Measurements from ENCODE around the gene ACVRL1. TPM values are rescaled to one million over a fixed set of nuclear protein-coding genes. Genes with fewer than 3 reads are reported as not detected.
A peak's percentile ranks its signal among the peaks of the same experiment; 100 is the strongest.

Gene ACVRL1
- total and polyA plus RNA-seq, 9 of the 15 experiments (the other 6 are each of a cell fraction or from before 2014, with no cell fraction given) = 0.07 to 1.4 (median 0.30) TPM

DNA sequence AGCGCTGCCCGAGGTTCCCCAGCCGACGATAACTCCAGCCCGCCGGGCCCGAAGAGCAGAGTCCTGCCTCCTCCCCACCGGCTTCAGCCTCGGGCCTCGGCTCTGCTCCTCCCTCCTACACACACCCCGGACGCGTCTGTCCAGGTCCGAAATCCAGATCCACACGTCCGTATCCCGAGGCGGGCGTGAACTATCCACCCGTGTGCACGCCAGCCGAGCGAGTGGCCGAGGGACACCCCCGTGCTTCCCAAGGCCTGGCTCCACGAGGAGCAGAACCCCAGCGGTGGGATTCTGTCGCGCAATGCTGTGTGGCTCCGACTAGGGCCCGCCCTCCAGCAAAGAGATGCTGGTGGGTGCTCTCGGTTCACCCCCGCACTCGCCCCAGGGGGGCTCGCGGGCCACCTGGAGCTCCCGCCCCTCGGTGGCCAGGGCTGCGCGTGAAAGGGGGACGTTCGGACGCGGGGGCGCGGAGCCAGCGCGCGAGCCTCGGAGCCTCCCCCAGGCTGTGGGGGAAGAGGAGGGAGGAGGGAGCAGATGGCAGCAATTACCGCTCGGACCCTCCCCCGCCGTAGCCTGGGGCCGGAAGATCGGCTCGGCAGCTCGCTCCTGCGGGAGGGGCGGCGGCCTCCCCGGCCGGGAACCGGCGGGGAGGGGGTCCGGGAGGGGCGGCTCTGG lies 38.3 kb upstream of the ACVRL1 start (continued):
- TF ChIP-seq KLF16 (IDR thresholded peaks at IDR 0.05) (no peak), SREBF1 (IDR thresholded peaks at IDR 0.05; ENCODE audit: borderline replicate concordance, low read depth, low read length) (no peak), RREB1 (CRISPR knock-in tag; IDR thresholded peaks at IDR 0.05) (peak; percentile 55; the same call in 1 of the 2 replicates), ZNF212 (CRISPR knock-in tag; IDR thresholded peaks at IDR 0.05) (no peak), TFAP4 (CRISPR knock-in tag; IDR thresholded peaks at IDR 0.05; ENCODE audit: borderline replicate concordance) (0 out of 2 replicates have a peak, but pooled peaks have one; percentile 40), PURB (CRISPR knock-in tag; IDR thresholded peaks at IDR 0.05; ENCODE audit: low read depth) (no peak)
- TF ChIP-seq, protein P1, sequence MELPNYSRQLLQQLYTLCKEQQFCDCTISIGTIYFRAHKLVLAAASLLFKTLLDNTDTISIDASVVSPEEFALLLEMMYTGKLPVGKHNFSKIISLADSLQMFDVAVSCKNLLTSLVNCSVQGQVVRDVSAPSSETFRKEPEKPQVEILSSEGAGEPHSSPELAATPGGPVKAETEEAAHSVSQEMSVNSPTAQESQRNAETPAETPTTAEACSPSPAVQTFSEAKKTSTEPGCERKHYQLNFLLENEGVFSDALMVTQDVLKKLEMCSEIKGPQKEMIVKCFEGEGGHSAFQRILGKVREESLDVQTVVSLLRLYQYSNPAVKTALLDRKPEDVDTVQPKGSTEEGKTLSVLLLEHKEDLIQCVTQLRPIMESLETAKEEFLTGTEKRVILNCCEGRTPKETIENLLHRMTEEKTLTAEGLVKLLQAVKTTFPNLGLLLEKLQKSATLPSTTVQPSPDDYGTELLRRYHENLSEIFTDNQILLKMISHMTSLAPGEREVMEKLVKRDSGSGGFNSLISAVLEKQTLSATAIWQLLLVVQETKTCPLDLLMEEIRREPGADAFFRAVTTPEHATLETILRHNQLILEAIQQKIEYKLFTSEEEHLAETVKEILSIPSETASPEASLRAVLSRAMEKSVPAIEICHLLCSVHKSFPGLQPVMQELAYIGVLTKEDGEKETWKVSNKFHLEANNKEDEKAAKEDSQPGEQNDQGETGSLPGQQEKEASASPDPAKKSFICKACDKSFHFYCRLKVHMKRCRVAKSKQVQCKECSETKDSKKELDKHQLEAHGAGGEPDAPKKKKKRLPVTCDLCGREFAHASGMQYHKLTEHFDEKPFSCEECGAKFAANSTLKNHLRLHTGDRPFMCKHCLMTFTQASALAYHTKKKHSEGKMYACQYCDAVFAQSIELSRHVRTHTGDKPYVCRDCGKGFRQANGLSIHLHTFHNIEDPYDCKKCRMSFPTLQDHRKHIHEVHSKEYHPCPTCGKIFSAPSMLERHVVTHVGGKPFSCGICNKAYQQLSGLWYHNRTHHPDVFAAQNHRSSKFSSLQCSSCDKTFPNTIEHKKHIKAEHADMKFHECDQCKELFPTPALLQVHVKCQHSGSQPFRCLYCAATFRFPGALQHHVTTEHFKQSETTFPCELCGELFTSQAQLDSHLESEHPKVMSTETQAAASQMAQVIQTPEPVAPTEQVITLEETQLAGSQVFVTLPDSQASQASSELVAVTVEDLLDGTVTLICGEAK (IDR thresholded peaks at IDR 0.05) = no peak
- TF ChIP-seq, protein P1 (CRISPR knock-in tag; IDR thresholded peaks at IDR 0.05) = no peak
- TF ChIP-seq, protein P2, sequence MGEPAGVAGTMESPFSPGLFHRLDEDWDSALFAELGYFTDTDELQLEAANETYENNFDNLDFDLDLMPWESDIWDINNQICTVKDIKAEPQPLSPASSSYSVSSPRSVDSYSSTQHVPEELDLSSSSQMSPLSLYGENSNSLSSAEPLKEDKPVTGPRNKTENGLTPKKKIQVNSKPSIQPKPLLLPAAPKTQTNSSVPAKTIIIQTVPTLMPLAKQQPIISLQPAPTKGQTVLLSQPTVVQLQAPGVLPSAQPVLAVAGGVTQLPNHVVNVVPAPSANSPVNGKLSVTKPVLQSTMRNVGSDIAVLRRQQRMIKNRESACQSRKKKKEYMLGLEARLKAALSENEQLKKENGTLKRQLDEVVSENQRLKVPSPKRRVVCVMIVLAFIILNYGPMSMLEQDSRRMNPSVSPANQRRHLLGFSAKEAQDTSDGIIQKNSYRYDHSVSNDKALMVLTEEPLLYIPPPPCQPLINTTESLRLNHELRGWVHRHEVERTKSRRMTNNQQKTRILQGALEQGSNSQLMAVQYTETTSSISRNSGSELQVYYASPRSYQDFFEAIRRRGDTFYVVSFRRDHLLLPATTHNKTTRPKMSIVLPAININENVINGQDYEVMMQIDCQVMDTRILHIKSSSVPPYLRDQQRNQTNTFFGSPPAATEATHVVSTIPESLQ (CRISPR knock-in tag; IDR thresholded peaks at IDR 0.05) = no peak
